AG09309 (cell line): ENCODE measurements around the gene PDLIM5.

Source experiments
- DNase-seq: peaks from one replicate; pipeline ENCODE4 v3.0.0-alpha.2; 2010; ENCODE audit warnings: low read depth
- H3K4me3 ChIP-seq: 2 replicates; pipeline ENCODE4 v1.5.1; 2011; ENCODE audit warnings: mild to moderate bottlenecking, low read depth, low read length, moderate library complexity; ENCODE audit not compliant: control insufficient read depth
- CTCF ChIP-seq: IDR thresholded peaks from 2 replicates; pipeline ENCODE4 v1.5.1; 2011; ENCODE audit warnings: mild to moderate bottlenecking, low read depth, low read length, inconsistent platforms; ENCODE audit not compliant: insufficient read depth, control insufficient read depth; ENCODE audit errors: missing control alignments

PDLIM5 gene

GRCh38 chr4:94598758-94599157 is 147.0 kb downstream of the PDLIM5 start:
- no peak for TF ChIP-seq CTCF
- no peak overlapping the region for H3K4me3 ChIP-seq
- DNase-seq = no peak

- TF ChIP-seq CTCF = no peak
- no peak for DNase-seq
- no peak overlapping the region for H3K4me3 ChIP-seq
Observed at GRCh38 chr4:94603170-94603747, 151.5 kb downstream of the PDLIM5 start.

GRCh38 chr4:94605241-94605805 is 153.6 kb downstream of the PDLIM5 start:
- DNase-seq = no peak
- TF ChIP-seq CTCF = no peak

GRCh38 chr4:94610145-94610544 is 158.4 kb downstream of the PDLIM5 start:
- no peak for DNase-seq
- no peak for TF ChIP-seq CTCF
- no peak overlapping the region for H3K4me3 ChIP-seq

More at GRCh38 chr4:94605241-94605805, 153.6 kb downstream of the PDLIM5 start:
- no peak overlapping the region for H3K4me3 ChIP-seq

DNA sequence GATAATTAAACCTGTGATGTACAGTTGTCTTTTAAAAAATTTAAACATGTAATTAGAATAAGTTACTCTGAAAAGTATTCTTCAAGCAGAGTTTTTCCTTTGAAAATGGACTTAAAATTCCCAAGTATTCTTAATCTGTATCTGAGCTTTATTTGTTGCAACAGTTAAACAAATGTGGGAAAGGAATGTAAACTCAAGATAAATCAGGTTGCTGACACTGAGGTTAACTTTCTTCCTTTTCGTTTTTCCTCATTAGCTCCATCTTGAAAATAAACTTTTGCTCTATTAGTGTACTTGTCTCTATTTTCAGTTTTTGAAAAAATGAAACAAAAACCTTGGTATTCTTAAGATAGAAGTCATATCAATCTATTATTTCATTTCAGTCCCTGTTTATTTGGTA is 161.5 kb downstream of the PDLIM5 start:
- no peak for TF ChIP-seq CTCF
- no peak for DNase-seq
- no peak overlapping the region for H3K4me3 ChIP-seq

DNA sequence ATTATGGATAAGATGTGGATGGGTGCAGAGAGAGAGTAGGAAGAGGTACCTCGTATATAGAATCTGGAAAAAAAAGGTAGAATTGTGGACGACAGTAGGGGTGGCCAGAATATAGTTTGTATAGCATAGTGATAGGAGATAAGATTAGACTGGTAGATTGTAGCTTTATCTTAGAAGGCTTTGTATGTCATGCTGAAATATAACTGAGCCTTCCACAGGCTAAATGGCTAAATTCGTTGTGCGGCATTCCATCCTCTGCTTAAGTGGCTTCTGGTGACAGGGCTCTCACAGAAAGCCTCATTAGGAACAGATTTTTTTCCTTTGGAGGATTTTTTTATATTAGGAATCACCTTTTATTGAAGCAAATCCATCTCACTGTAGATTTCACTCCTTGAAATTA is 163.7 kb downstream of the PDLIM5 start:
- no peak for DNase-seq
- TF ChIP-seq CTCF = no peak
- no peak overlapping the region for H3K4me3 ChIP-seq

DNA sequence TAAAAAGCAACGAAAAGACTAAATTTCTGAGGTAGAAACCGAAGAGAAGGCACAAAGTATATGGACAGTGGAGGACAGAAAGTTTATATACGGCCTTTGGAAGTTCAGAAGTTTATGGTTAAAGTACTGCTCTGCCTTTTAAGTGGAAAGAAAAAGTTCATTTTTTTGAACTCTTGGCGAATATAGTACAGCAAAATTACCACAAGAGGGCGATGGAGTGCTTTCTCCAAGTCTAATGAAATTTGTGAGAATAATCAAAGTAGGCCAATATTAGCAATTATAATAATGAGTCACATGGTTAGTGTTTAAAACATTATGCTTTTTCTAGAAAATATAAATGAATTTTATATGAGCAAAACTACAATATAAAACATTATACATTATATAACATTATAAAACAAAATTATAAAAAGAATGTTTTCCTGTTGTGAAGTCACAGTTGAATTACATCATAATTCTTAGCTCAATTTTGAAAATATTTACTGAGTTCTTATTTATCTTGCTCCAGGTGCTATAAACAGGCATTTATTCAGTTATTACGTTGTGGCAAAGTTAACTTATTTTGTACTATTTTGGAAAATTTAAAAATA is 169.8 kb downstream of the PDLIM5 start:
- no peak for DNase-seq
- peak; percentile 73 for TF ChIP-seq CTCF
- H3K4me3 ChIP-seq = no peak overlapping the region
